Superior temporal gyrus (tissue), 1 donor: ENCODE results near the gene OR1I1.
"Not testable (repeated sequence)": the region's sequence is repeated elsewhere in the genome, so short reads cannot be mapped to it uniquely, and the experiment has no call there.

Experiments
- DNase-seq: peaks from one replicate; pipeline ENCODE4 v3.0.0-alpha.2; 2016; ENCODE audit errors: extremely low spot score

The OR1I1 gene

GRCh38 chr19:15081911-15082310 lies at the start of gene OR1I1:
TSS of gene OR1I1 (plus strand) at chr19:15082211. CDS start at chr19:15087066, 4,855 bp downstream.
- DNase-seq = no peak

DNA sequence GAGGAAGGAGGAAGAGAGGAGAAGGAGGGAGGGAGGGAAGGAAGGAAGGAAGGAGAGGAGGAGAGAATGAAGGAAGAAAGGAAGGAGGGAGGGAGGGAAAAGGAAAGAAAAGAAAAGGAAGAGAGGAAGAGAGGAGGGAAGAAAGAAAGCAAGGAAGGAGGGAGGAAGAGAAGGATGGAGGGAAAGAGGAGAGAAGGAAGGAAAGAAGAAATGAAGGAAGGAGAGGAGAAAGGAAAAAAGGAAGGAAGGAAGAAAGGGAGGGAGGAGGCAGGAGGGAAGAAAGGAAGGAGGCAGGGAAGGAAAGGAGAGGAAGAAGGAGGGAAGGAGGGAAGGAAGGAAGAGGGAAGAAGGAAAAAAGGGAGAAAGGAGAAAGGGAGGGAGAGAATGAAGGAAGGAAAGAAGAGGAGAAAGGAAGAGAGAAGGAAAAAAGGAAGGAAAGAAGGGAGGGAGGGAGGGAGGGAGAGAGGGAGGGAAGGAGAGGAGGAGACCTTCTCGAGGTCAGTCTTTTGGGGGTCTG lies 46.2 kb upstream of the OR1I1 start:
- no peak for DNase-seq

GRCh38 chr19:15037586-15037985 lies 44.4 kb upstream of the OR1I1 start:
- no peak for DNase-seq

- no peak for DNase-seq
Observed at GRCh38 chr19:15038294-15038693, 43.7 kb upstream of the OR1I1 start.

GRCh38 chr19:15042003-15042402 lies 40.0 kb upstream of the OR1I1 start:
- no peak for DNase-seq

- DNase-seq = no peak
Observed at GRCh38 chr19:15042826-15043225, 39.2 kb upstream of the OR1I1 start.

DNA sequence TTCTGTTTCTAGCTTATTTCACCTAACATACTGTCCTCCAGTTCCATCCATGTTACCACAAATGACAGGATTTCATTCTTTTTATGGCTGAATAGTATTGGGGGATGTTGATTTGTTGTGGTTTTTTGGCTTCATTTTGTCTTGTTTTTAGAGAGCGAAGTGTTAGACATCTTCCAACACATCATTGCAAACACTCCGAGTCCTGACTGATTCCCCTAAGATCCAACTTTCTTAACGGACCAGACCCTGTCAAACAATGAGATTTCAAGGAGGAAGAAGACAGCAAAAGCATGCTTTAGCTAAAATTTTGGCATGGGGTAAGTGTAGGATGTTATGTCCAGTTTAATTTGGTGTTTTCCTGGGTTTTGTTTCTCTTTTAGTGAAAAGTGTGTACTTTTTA lies 36.5 kb upstream of the OR1I1 start:
- DNase-seq = no peak

DNA sequence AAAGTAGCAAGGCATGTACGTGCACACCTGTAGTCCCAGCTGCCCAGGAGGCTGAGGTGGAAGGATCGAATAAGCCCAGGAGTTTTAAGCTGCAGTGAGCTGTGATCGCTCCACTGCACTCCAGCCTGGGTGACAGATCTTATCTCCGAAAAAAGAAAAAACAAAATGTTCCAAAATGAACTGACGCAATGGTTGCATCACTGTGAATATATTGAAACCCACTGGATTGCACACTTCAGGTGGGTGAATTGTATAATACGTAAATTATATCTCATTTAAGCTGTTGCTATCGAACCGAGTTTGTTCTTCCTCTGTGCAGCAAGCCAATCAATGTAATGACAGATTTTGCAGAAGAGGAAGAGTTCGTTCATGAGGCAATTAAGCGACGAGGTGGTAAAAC lies 34.3 kb upstream of the OR1I1 start:
- DNase-seq = no peak

DNA sequence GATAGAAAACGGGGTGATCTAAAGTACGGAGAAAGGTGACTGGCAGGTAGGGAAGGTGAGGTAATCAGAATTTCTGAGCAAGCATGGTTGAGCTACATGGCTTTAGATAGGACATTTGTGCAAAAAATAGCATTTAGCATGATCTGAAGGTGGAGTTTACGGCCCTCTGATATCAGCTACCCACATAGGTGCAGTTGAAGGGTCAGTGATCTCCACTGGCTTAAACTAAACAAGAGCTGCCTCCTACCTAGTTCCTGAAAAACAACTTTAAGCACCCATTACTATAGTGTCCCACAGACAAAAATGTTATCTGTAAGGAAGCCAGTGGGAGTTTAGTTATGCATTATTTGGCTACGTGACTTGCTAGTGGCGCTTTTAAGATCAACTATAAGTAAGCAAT lies 33.9 kb upstream of the OR1I1 start:
- no peak for DNase-seq

GRCh38 chr19:15048885-15049541 lies 33.0 kb upstream of the OR1I1 start, which contains the start of gene CASP14:
TSS of gene CASP14 (plus strand) at chr19:15049480. CDS start at chr19:15052252, 2,772 bp downstream.
- DNase-seq = no peak

DNA sequence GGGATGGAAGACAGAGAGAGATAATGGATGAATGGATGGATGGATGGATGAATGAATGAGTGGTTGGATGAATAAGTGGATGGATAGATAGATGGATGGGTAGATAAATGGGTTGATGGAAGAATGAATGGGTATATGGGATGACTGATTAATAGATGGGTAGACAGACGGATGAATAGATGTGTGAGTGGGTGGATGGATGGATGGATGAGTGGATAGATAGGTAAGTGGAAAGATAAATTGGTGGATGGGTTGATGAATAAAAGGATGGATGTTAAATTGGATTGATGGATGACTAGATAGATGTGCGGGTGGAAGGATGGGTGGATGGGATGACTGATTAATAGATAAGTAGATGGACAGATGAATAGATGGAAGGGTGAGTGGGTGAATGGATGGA lies 31.4 kb upstream of the OR1I1 start:
- no peak for DNase-seq

DNA sequence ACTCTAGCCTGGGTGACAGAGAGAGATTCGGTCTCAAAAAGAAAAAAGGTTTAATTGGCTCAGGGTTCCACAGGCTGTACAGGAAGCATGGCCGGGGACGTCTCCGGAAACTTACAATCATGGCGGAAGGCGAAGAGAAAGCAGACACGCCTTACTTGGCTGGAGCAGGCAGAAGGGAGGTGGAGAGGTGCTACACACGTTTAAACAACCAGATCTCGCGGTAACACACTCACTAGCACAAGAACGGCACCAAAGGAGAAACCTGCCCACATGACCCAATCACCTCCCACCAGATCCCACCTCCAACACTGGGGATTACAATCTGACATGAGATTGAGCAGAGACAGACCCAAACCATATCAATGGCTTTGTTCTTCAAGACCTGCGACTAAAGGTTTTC lies 20.0 kb upstream of the OR1I1 start:
- DNase-seq = no peak

DNA sequence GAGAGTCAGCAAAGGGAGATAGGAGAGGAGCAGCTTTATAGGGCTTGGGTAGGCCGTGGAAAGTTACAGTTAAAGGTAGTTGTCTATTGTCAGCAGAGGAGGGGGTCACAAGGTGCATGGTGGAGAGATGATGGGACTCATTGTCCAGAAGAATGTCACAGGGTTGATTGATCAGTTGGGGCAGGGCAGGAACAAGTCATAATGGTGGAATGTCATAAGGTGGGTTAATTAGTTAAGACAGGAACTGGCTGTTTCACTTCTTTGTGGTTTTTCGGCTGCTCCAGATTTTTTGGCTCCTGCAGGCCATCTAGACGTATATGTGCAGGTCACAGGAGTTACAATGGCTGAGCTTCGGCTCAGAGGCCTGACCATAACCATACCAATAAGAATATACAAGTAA lies 11.6 kb upstream of the OR1I1 start:
- not testable (repeated sequence) for DNase-seq

DNA sequence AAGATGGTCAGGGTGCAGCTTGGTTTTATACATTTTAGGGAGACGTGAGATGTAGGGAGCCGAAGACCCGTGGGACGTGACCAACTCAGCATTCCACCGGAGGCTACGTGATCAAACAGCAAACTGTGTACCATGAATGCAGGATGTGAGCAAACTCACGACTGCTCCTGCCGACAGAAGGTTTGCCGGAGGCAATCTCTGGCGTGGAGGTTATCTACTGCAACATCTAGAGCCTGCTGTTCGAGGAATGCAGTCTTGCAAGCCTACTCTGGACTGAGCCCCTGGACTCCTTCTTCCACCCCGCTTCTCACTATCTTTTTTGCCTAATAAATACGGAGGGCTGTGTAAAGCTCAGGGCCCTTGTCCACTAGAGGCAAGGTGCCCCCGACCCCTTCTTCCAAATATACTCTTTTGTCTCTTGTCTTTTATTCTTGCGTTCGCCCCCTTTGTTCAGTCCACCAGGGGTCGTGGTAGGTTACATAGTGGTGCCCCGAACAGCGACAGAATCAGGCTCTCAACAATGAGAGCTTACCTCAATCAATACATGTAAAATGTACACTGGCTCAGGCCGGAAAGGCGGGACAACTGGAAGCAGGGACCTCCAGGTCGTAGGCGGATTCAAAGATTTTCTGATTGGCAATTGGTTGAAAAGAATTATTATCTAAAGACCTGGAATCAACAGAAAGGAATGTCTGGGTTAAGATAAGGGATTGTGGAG lies 8.9 kb upstream of the OR1I1 start:
- DNase-seq = no peak

GRCh38 chr19:15074371-15074770 lies 7.6 kb upstream of the OR1I1 start:
- no peak for DNase-seq

GRCh38 chr19:15075806-15076205 lies 6.2 kb upstream of the OR1I1 start:
- DNase-seq = no peak

DNA sequence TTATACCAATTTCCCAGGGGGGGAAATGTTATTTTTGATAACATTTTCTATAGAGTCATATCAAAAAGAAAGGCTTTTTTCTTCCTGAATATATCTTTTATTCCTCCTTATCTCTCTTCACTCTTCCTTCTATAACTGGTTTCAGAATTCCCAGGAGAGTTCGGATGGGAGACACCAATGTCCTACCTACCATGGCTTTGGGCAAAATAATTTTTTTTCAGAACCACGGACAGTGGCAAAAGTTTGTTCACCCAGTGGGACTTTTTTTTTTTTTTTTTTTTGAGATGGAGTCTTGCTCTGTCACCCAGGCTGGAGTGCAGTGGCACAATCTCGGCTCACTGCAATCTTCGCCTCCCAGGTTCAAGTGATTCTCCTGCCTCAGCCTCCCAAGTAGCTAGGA lies 2.0 kb upstream of the OR1I1 start:
- not testable (repeated sequence) for DNase-seq

DNA sequence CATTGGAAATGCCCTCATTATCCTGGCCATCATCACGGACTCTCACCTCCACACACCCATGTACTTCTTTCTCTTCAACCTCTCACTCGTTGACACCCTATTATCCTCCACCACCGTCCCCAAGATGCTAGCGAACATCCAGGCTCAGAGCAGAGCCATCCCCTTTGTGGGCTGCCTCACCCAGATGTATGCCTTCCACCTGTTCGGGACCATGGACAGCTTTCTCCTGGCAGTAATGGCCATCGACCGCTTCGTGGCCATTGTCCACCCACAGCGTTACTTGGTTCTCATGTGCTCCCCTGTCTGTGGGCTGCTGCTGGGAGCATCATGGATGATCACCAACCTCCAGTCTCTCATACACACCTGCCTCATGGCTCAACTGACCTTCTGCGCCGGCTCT lies 5.2 kb downstream of the OR1I1 start:
- DNase-seq = no peak

GRCh38 chr19:15091918-15092753 lies 10.1 kb downstream of the OR1I1 start:
- DNase-seq = peak; percentile 81

DNA sequence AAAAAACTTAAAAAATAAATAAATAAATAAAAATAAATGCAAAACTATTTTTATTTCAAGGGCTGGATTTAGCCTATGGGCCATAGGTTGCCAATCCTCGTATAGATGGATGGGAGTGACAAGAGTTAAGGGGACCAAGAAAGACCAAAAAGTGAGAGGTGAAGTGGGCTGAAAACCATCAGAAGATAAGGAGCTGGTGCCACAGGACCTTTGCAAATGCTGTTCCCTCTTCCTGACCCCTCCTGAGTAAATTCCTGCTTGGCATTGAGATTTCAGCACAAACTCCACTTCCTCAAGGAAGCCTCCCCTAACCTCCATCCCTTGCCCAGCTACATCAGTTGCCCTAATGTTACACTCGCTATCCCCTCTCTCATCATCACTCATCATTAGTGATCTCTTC lies 11.0 kb downstream of the OR1I1 start:
- DNase-seq = no peak

- no peak for DNase-seq
Observed at GRCh38 chr19:15096223-15096622, 14.2 kb downstream of the OR1I1 start.

GRCh38 chr19:15097980-15098379 lies 16.0 kb downstream of the OR1I1 start:
- not testable (repeated sequence) for DNase-seq
